ENCODE results near the gene RPL18A.

DNA sequence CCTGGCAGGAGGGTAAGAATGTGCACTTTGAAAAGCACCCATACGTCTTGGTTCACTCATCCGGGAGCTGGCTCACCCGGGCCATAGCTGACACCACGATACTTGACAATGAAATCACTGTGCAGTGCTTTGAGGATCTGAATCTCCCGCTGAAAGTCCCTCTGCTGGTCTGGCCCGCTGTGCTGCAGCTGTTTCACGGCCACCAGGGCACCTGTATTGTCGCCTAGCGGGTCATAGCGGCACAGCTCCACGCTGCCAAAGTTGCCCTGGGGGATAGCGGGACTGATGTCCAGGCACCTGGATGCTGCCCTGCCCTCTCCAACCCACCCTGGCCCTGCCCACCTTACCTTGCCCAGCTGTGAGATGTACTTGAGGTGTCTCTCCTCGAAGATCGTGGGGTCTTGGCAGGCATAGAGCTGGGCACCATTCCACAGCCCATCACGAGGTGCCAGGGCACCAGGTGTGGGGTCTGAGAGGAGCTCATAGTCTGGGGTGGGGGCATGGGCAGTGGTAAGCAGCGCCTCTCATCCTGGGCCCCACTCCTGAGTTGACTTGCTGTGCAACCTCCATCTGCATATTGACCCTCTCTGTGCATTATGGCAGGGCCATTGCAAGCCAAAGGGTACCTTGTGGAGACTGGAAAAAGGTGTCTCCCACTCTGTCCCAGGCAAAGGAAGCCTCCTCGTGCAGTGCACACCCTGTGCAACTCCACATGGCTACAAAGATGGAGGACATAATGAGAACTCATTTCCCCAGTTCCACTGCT is 27.1 kb upstream of the RPL18A start:
- no peak for TF ChIP-seq ZNF737 (CRISPR knock-in tag; IDR thresholded peaks at IDR 0.05; ENCODE audit: borderline replicate concordance)
- TF ChIP-seq TOPORS (CRISPR knock-in tag; IDR thresholded peaks at IDR 0.05), result no peak
- TF ChIP-seq MYC (CRISPR knock-in tag; IDR thresholded peaks at IDR 0.05; ENCODE audit: borderline replicate concordance), result no peak

Data from HepG2 (cell line).